Esophagus squamous epithelium (tissue), 4 donors: ENCODE results near the gene S100A9.

Source experiments
- POLR2A ChIP-seq, 4 donors: fragments of 450-650 bp; IDR thresholded peaks; one replicate each; pipeline ENCODE4 v1.6.1; 2017; ENCODE audit warnings: antibody characterized with exemption in 4 of 4, mild to moderate bottlenecking in 4 of 4, moderate library complexity in 3 of 4
- TF ChIP-seq, protein P1 (sequence below), 6 experiments: fragments of 450-650 bp in 4 of 6; fragments of 200-600 bp in 2 of 6; sonication (generic) in 2 of 6; IDR thresholded peaks; one replicate each; pipeline ENCODE4 v1.5.1; 2016 to 2019; ENCODE audit warnings: antibody characterized with exemption in 6 of 6, mild to moderate bottlenecking in 4 of 6, moderate library complexity in 4 of 6

DNA sequence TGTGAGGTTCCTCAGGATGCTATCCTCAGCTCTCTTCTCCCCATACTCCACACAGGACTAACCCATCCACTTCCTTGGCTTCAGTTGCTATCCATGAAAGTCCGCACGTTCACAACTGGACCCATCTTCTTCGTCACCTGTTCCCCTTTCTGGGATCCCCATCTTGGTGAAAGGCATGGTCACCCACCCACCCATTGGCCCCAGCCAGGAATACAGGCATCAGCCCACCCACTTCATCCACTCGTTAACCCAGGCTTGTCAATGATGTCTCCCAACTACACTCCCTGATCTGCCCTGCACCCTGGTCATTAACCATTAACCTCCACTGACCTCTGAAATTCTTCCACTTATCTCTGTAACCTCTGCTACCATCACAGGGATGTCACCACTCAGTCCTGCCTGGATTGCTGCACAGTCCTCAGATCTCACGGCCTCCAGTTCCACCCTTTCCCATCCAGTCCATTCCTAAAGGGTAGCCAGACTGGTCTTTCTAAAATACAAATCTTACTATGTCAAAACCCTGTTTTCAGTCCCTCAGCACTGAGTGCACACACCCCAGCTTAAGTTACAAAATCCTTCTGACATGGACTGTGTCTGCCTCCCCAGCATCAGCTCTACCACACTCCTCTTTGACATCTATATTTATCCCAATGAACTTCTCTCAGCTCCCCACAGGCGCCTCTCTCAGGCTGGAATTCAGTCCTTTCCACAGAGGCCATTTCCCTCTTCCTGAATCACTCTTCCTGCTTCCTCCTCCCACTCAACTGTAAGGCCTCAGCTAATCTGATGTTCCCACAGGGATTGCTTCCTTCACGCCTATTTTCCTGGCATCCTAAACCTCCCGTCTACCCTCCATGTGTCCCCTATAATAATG is 19.4 kb upstream of the S100A9 start:
- TF ChIP-seq, protein P1, sequence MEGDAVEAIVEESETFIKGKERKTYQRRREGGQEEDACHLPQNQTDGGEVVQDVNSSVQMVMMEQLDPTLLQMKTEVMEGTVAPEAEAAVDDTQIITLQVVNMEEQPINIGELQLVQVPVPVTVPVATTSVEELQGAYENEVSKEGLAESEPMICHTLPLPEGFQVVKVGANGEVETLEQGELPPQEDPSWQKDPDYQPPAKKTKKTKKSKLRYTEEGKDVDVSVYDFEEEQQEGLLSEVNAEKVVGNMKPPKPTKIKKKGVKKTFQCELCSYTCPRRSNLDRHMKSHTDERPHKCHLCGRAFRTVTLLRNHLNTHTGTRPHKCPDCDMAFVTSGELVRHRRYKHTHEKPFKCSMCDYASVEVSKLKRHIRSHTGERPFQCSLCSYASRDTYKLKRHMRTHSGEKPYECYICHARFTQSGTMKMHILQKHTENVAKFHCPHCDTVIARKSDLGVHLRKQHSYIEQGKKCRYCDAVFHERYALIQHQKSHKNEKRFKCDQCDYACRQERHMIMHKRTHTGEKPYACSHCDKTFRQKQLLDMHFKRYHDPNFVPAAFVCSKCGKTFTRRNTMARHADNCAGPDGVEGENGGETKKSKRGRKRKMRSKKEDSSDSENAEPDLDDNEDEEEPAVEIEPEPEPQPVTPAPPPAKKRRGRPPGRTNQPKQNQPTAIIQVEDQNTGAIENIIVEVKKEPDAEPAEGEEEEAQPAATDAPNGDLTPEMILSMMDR (IDR thresholded peaks at IDR 0.05) = no peak
- no peak for TF ChIP-seq POLR2A (IDR thresholded peaks at IDR 0.05)
